DOHH2 (cell line): ENCODE measurements around the gene EFNA5.

Experiments
- H3F3A ChIP-seq: fragments of 200-600 bp; sonication (generic), shearing (Covaris generic); 2 replicates; pipeline ENCODE4 v1.6.0; 2016; ENCODE audit warnings: antibody characterized with exemption, mild to moderate bottlenecking; ENCODE audit not compliant: control insufficient read depth, insufficient read depth
- H3K27ac ChIP-seq: fragments of 200-600 bp; sonication (generic); 2 replicates; pipeline ENCODE4 v1.5.1; 2014; ENCODE audit warnings: low read depth, mild to moderate bottlenecking, low read length, moderate library complexity
- H3K27me3 ChIP-seq: fragments of 200-600 bp; sonication (generic); 2 replicates; pipeline ENCODE4 v1.6.1; 2014; ENCODE audit warnings: mild to moderate bottlenecking, low read length, mixed read lengths; ENCODE audit not compliant: control insufficient read depth
- H3K36me3 ChIP-seq: fragments of 200-600 bp; sonication (generic); 2 replicates; pipeline ENCODE4 v1.6.1; 2014; ENCODE audit warnings: mild to moderate bottlenecking, low read length, moderate library complexity, mixed read lengths; ENCODE audit not compliant: control insufficient read depth
- H3K4me1 ChIP-seq: fragments of 200-600 bp; sonication (generic); 2 replicates; pipeline ENCODE4 v1.6.1; 2014; ENCODE audit warnings: mild to moderate bottlenecking, low read length, mixed read lengths; ENCODE audit not compliant: control insufficient read depth
- H3K4me2 ChIP-seq: fragments of 200-600 bp; sonication (generic); 2 replicates; pipeline ENCODE4 v1.6.0; 2014; ENCODE audit warnings: mild to moderate bottlenecking, low read length, moderate library complexity
- H3K4me3 ChIP-seq: fragments of 200-600 bp; sonication (generic); 2 replicates; pipeline ENCODE4 v1.5.1; 2014; ENCODE audit warnings: mild to moderate bottlenecking, low read length, mixed read lengths
- H3K79me2 ChIP-seq: fragments of 200-600 bp; sonication (generic); 2 replicates; pipeline ENCODE4 v1.6.1; 2014; ENCODE audit warnings: mild to moderate bottlenecking, low read length, mixed read lengths; ENCODE audit not compliant: control insufficient read depth
- H3K9me2 ChIP-seq: fragments of 200-600 bp; sonication (generic); replicated peaks from 2 replicates; pipeline ENCODE4 v1.6.1; 2014; ENCODE audit warnings: mild to moderate bottlenecking, low read length, mixed read lengths; ENCODE audit not compliant: control insufficient read depth
- H3K9me3 ChIP-seq: fragments of 200-600 bp; sonication (generic); 2 replicates; pipeline ENCODE4 v1.6.1; 2014; ENCODE audit warnings: antibody characterized with exemption, low read length, mixed read lengths; ENCODE audit not compliant: control insufficient read depth, insufficient read depth
- H4K20me1 ChIP-seq: fragments of 200-600 bp; sonication (generic); 2 replicates; pipeline ENCODE4 v1.6.0; 2014; ENCODE audit warnings: low read depth, mild to moderate bottlenecking, antibody characterized with exemption, low read length, moderate library complexity; ENCODE audit not compliant: control insufficient read depth, insufficient read depth
- EZH2phosphoT487 ChIP-seq: fragments of 200-600 bp; sonication (generic); IDR thresholded peaks from 2 replicates; pipeline ENCODE4 v1.6.1; 2017; ENCODE audit warnings: borderline replicate concordance, mild to moderate bottlenecking, antibody characterized with exemption, low read length, moderate library complexity, mixed read lengths
- TF ChIP-seq, protein P1 (sequence below): fragments of 200-600 bp; sonication (generic); IDR thresholded peaks from one replicate; pipeline ENCODE4 v1.5.1; 2014; ENCODE audit warnings: antibody characterized with exemption, mild to moderate bottlenecking, low read depth, low read length; ENCODE audit not compliant: poor library complexity, severe bottlenecking

Gene EFNA5

DNA sequence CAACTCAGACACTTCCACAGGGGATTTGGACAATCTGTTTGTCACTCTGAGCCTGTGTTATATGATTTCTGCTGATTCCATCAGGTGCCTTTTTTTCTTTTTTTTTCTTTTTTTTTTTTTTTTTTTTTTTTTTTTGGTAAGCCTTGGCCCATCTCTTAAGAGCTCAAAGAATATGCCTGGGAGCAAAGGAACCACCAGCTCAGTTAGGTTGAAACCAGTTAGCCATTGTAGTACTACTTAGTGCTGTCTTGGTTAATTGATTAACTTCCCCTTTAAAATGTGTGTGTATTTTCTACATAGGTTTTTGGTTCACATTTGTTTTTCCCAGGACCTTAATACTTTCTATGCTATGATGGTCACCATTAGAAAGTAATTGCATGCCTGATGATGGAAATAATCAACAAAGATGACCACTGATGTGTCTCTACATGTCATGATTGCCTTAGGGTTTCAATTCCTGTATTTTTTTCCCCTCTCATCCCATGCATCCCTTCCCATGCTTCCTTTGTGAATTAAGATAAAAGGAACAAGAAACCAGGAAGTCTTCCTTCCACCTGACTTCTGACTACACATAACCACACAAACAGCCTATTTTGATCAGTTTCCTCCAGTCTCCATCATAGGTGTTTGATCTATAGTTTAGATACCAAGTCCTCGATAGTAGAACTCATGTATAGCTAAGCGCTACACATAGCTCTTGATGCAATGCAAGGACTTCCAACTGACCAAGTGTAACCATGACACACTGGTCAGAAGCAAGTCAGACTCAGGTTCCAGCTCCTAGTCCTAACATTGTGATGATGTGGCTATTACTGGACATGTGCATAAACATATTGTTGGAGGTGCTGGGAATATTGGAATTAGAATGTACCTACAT lies 306.1 kb downstream of the EFNA5 start:
- TF ChIP-seq EZH2phosphoT487: no peak
- TF ChIP-seq, protein P1, sequence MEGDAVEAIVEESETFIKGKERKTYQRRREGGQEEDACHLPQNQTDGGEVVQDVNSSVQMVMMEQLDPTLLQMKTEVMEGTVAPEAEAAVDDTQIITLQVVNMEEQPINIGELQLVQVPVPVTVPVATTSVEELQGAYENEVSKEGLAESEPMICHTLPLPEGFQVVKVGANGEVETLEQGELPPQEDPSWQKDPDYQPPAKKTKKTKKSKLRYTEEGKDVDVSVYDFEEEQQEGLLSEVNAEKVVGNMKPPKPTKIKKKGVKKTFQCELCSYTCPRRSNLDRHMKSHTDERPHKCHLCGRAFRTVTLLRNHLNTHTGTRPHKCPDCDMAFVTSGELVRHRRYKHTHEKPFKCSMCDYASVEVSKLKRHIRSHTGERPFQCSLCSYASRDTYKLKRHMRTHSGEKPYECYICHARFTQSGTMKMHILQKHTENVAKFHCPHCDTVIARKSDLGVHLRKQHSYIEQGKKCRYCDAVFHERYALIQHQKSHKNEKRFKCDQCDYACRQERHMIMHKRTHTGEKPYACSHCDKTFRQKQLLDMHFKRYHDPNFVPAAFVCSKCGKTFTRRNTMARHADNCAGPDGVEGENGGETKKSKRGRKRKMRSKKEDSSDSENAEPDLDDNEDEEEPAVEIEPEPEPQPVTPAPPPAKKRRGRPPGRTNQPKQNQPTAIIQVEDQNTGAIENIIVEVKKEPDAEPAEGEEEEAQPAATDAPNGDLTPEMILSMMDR: no peak
- Histone ChIP-seq H3K27ac (no peak overlapping the region), H3K4me3 (no peak overlapping the region), H3K79me2 (no peaks in the 10 kb centered on the region), H4K20me1 (no peaks in the 10 kb centered on the region), H3F3A (no peaks in the 10 kb centered on the region), H3K36me3 (no peaks in the 10 kb centered on the region), H3K4me2 (no peak overlapping the region), H3K4me1 (0 out of 2 replicates have a peak, but pooled peaks cover 4% of the 10 kb centered on the region), H3K9me2 (no peaks in the 10 kb centered on the region), H3K27me3 (no peaks in the 10 kb centered on the region), H3K9me3 (no peaks in the 10 kb centered on the region)

GRCh38 chr5:107363768-107364167 lies 307.0 kb downstream of the EFNA5 start:
- Histone ChIP-seq H3K36me3 (no peaks in the 10 kb centered on the region), H3K4me2 (no peak overlapping the region), H3K4me3 (no peak overlapping the region), H3F3A (no peaks in the 10 kb centered on the region), H3K4me1 (0 out of 2 replicates have a peak, but pooled peaks cover 4% of the 10 kb centered on the region), H4K20me1 (no peaks in the 10 kb centered on the region), H3K9me2 (no peaks in the 10 kb centered on the region), H3K79me2 (no peaks in the 10 kb centered on the region), H3K27ac (no peak overlapping the region), H3K27me3 (no peaks in the 10 kb centered on the region), H3K9me3 (no peaks in the 10 kb centered on the region)
- TF ChIP-seq, protein P1: no peak
- TF ChIP-seq EZH2phosphoT487: no peak

DNA sequence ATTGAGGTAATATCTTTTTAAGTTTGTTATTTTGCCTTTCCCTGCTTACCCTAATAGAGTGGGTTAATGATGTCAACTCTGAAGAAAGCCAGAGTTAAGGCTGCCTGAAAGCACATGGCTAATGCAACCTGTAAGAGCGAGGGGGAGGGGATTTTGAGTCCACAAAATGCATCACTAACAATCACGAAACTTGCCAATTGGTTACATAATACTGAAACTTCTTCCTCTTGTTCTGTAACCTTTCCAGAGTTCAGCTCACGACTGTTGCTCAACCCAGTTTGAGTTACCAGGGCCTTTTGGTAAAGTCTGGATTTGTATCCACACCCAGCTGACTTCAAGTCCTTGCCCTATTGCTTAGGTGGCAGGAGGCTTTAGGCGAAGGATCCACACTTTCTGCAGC lies 308.8 kb downstream of the EFNA5 start:
- no peak overlapping the region for H3K27ac ChIP-seq
- H3K9me2 ChIP-seq: no peaks in the 10 kb centered on the region
- H3K36me3 ChIP-seq: no peaks in the 10 kb centered on the region

More for the DNA sequence above, 308.8 kb downstream of the EFNA5 start:
- no peaks in the 10 kb centered on the region for H3K79me2 ChIP-seq
- no peaks in the 10 kb centered on the region for H3F3A ChIP-seq
- 0 out of 2 replicates have a peak, but pooled peaks cover 4% of the 10 kb centered on the region for H3K4me1 ChIP-seq
- H3K4me2 ChIP-seq: no peak overlapping the region
- H3K9me3 ChIP-seq: no peaks in the 10 kb centered on the region
- H3K27me3 ChIP-seq: no peaks in the 10 kb centered on the region
- H3K4me3 ChIP-seq: no peak overlapping the region
- no peaks in the 10 kb centered on the region for H4K20me1 ChIP-seq
- TF ChIP-seq, protein P1: no peak
- TF ChIP-seq EZH2phosphoT487: no peak
